H1 (cell line): ENCODE data around the gene DDX47. TPM values are rescaled to one million over a fixed set of nuclear protein-coding genes. Genes with fewer than 3 reads are reported as not detected.
"Not testable (repeated sequence)": the region's sequence is repeated elsewhere in the genome, so short reads cannot be mapped to it uniquely, and the experiment has no call there.

ENCODE experiments used
- CTCF ChIA-PET: fragments of 300-600 bp; sonication (Branson Sonifier 250); formaldehyde crosslinking; loops from one replicate; lab custom pipeline; 2021; ENCODE audit not compliant: partially characterized antibody; lab: Charles Lee
- POLR2A ChIA-PET: fragments of 300-600 bp; sonication (Branson Sonifier 250); formaldehyde crosslinking; loops from one replicate; lab custom pipeline; 2021; ENCODE audit warnings: inconsistent platforms; ENCODE audit not compliant: partially characterized antibody; lab: Charles Lee
- DNase-seq, 2 experiments: peaks; one replicate each; pipeline versions ENCODE4 v3.0.0 to v3.0.0-alpha.2; 2010 to 2022; ENCODE audit warnings: low spot score in 2 of 2, low read depth in 1 of 2, mixed read lengths in 1 of 2
- FAIRE-seq: peaks from 2 replicates; lab custom pipeline; 2011; peaks lifted over from hg19 to GRCh38; lab: Jason Lieb, UNC
- H2AFZ ChIP-seq: 2 replicates; pipeline ENCODE4 v1.8.1; 2012; ENCODE audit warnings: low read length, inconsistent platforms
- H2AK5ac ChIP-seq: 2 replicates; pipeline ENCODE4 v1.6.1; 2013; ENCODE audit warnings: low read depth, low read length
- H2BK120ac ChIP-seq: replicated peaks from 2 replicates; pipeline ENCODE3; 2013; ENCODE audit warnings: low read depth, low read length, inconsistent platforms
- H2BK12ac ChIP-seq: 2 replicates; pipeline ENCODE4 v1.6.1; 2013; ENCODE audit warnings: low read depth, low read length
- H2BK15ac ChIP-seq: 2 replicates; pipeline ENCODE4 v1.6.1; 2013; ENCODE audit warnings: low read length
- H2BK20ac ChIP-seq: 2 replicates; pipeline ENCODE4 v1.6.1; 2013; ENCODE audit warnings: low read length
- H2BK5ac ChIP-seq: 2 replicates; pipeline ENCODE4 v1.6.1; 2013; ENCODE audit warnings: low read depth, low read length
- H3K14ac ChIP-seq: 2 replicates; pipeline ENCODE4 v1.6.1; 2013; ENCODE audit warnings: inconsistent platforms; ENCODE audit not compliant: insufficient read length
- H3K18ac ChIP-seq: 2 replicates; pipeline ENCODE4 v1.6.1; 2013; ENCODE audit warnings: low read length; ENCODE audit errors: extremely low read depth
- H3K23ac ChIP-seq: 2 replicates; pipeline ENCODE4 v1.6.1; 2013; ENCODE audit warnings: inconsistent platforms; ENCODE audit not compliant: insufficient read length
- H3K23me2 ChIP-seq: 2 replicates; pipeline ENCODE4 v1.6.1; 2013; ENCODE audit warnings: low read depth, low read length
- H3K27ac ChIP-seq: 2 replicates; pipeline ENCODE4 v1.6.1; 2011; ENCODE audit warnings: low read depth, low read length, inconsistent platforms
- H3K27me3 ChIP-seq, 4 experiments: replicated peaks in 1 of 4; 1 replicate in 1 of 4; 2 replicates in 3 of 4; pipeline versions ENCODE4 v1.6.1 to v1.8.1; 2011 to 2013; ENCODE audit warnings: low read length in 3 of 4, mild to moderate bottlenecking in 3 of 4, inconsistent platforms in 2 of 4, mixed read lengths in 2 of 4, moderate library complexity in 1 of 4; ENCODE audit not compliant: control insufficient read depth in 3 of 4, insufficient read depth in 3 of 4; ENCODE audit errors: extremely low read depth in 1 of 4
- H3K36me3 ChIP-seq, 4 experiments: 2 replicates each; pipeline versions ENCODE4 v1.6.1 to v1.8.1; 2011 to 2013; ENCODE audit warnings: mild to moderate bottlenecking in 4 of 4, low read length in 3 of 4, moderate library complexity in 2 of 4, control low read depth in 1 of 4, inconsistent platforms in 1 of 4; ENCODE audit not compliant: insufficient read depth in 4 of 4, control insufficient read depth in 2 of 4
- H3K4ac ChIP-seq: replicated peaks from 2 replicates; pipeline ENCODE3; 2013; ENCODE audit warnings: low read length, low read depth, mixed read lengths, inconsistent platforms; ENCODE audit not compliant: insufficient read length
- H3K4me1 ChIP-seq, 4 experiments: replicated peaks in 1 of 4; 1 replicate in 1 of 4; 2 replicates in 3 of 4; pipeline versions ENCODE4 v1.6.1 to v1.8.1; 2011 to 2013; ENCODE audit warnings: low read length in 3 of 4, inconsistent platforms in 2 of 4, mixed read lengths in 1 of 4; ENCODE audit not compliant: insufficient read depth in 4 of 4, control insufficient read depth in 3 of 4
- H3K4me2 ChIP-seq, 2 experiments: 2 replicates each; pipeline versions ENCODE4 v1.6.1 to v1.8.1; 2011 to 2013; ENCODE audit warnings: low read depth in 2 of 2, low read length in 2 of 2, control low read depth in 1 of 2, inconsistent platforms in 1 of 2, mild to moderate bottlenecking in 1 of 2; ENCODE audit not compliant: insufficient read depth in 1 of 2
- H3K4me3 ChIP-seq, 4 experiments: fragments of 200-600, 300-600 bp in 1 of 4; sonication (generic), shearing (Covaris generic), sonication (Bioruptor Twin) in 1 of 4; 2 replicates each; pipeline versions ENCODE4 v1.5.1 to v1.8.1; 2011 to 2016; ENCODE audit warnings: low read length in 4 of 4, low read depth in 3 of 4, control low read depth in 2 of 4, inconsistent platforms in 2 of 4, mild to moderate bottlenecking in 2 of 4, mixed read lengths in 1 of 4, moderate library complexity in 1 of 4; ENCODE audit not compliant: insufficient read depth in 2 of 4; ENCODE audit errors: extremely low read depth in 1 of 4
- H3K56ac ChIP-seq: replicated peaks from 2 replicates; pipeline ENCODE3; 2013; ENCODE audit warnings: low read depth, mild to moderate bottlenecking, mixed read lengths, low read length, inconsistent platforms; ENCODE audit not compliant: insufficient read length
- H3K79me1 ChIP-seq: 2 replicates; pipeline ENCODE4 v1.6.1; 2013; ENCODE audit warnings: low read depth, low read length, control low read depth
- H3K79me2 ChIP-seq, 2 experiments: 2 replicates each; pipeline versions ENCODE4 v1.6.1 to v1.8.1; 2012 to 2013; ENCODE audit warnings: low read length in 2 of 2, mild to moderate bottlenecking in 2 of 2, inconsistent platforms in 1 of 2; ENCODE audit not compliant: insufficient read depth in 2 of 2, control insufficient read depth in 1 of 2
- H3K9ac ChIP-seq, 4 experiments: replicated peaks in 1 of 4; 1 replicate in 1 of 4; 2 replicates in 3 of 4; pipeline versions ENCODE4 v1.6.1 to v1.8.1; 2011 to 2013; ENCODE audit warnings: low read depth in 3 of 4, low read length in 3 of 4, control low read depth in 2 of 4, mild to moderate bottlenecking in 2 of 4, moderate library complexity in 2 of 4, inconsistent platforms in 1 of 4; ENCODE audit errors: extremely low read depth in 1 of 4
- H3K9me3 ChIP-seq, 2 experiments: 2 replicates each; pipeline versions ENCODE4 v1.6.1 to v1.8.1; 2012 to 2013; ENCODE audit warnings: mild to moderate bottlenecking in 2 of 2, moderate library complexity in 2 of 2, control low read depth in 1 of 2, inconsistent platforms in 1 of 2, low read depth in 1 of 2, low read length in 1 of 2, mixed read lengths in 1 of 2; ENCODE audit not compliant: insufficient read depth in 2 of 2
- H4K20me1 ChIP-seq, 2 experiments: replicated peaks in 1 of 2; 2 replicates each; pipeline versions ENCODE3 to v1.8.1; 2011 to 2013; ENCODE audit warnings: inconsistent platforms in 2 of 2, low read length in 2 of 2, mild to moderate bottlenecking in 1 of 2; ENCODE audit not compliant: insufficient read depth in 2 of 2, control insufficient read depth in 1 of 2
- H4K5ac ChIP-seq: 2 replicates; pipeline ENCODE4 v1.6.1; 2013; ENCODE audit warnings: low read length, low read depth, mixed read lengths, inconsistent platforms; ENCODE audit not compliant: insufficient read length
- H4K8ac ChIP-seq: 2 replicates; pipeline ENCODE4 v1.8.0; 2013; ENCODE audit warnings: mild to moderate bottlenecking, moderate library complexity, low read length, inconsistent platforms; ENCODE audit not compliant: insufficient read depth; ENCODE audit errors: extremely low read depth
- H4K91ac ChIP-seq: replicated peaks from 2 replicates; pipeline ENCODE3; 2013; ENCODE audit warnings: low read length, mixed read lengths, inconsistent platforms; ENCODE audit not compliant: insufficient read length
- WGBS, 2 experiments: shearing (Covaris generic) in 1 of 2; methylation state at CpG; one replicate each; pipeline versions ENCODE4 v1.1.6 to v1.1.7; 2013 to 2015; ENCODE audit warnings: low lambda C conversion rate in 2 of 2, mixed read lengths in 2 of 2, inconsistent platforms in 1 of 2, low coverage in 1 of 2, missing lambda C conversion rate in 1 of 2; ENCODE audit not compliant: insufficient replicate concordance in 2 of 2, insufficient coverage in 1 of 2, insufficient read length in 1 of 2; ENCODE audit errors: extremely low coverage in 1 of 2, missing lambda C conversion rate in 1 of 2; 5-methylcytosine and 5-hydroxymethylcytosine counted together
- polyA plus RNA-seq, 7 experiments: library from polyadenylated mRNA; depleted of rRNA in 3 of 7; stranded (reverse) in 5 of 7; unstranded in 2 of 7; fragments of >200 nt in 5 of 7; fragments of 200-250 nt in 2 of 7; gene quantifications; 1 replicate in 5 of 7; 2 replicates in 1 of 7; 4 replicates in 1 of 7; pipeline versions ENCODE4 v1.2.1 to v1.2.3, GENCODE V29; 2011 to 2013; ENCODE audit warnings: missing spikeins in 2 of 7, mixed read lengths in 2 of 7
- total RNA-seq: library from RNA; stranded (reverse); fragmentation: NEBNext Ultra II Directional; extraction: Animal tissue kit (Norgen Biotek cat#: 25700); gene quantifications from 2 replicates; pipeline ENCODE4 v1.2.1, GENCODE V29; 2021

DDX47 gene
- total and polyA plus RNA-seq, 2 of the 8 experiments (the other 6 are each of a cell fraction or from before 2014, with no cell fraction given): 54.4 to 74.2 TPM

DNA sequence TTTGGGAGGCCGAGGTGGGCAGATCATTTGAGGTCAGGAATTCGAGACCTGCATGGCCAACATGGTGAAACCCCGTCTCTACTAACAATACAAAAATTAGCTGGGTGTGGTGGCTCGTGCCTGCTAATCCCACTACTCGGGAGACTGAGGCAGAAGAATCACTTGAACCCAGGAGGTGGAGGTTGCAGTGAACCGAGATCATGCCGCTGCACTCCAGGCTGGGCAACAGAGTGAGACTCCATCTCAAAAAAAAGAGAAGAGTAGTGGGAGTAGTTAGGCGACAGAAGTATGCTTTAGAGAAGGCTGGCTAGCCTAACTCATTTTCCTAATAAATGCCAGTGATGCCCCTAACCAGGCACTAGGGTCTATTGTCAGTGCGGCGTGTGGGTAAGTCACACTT, 26.3 kb downstream of the DDX47 start:
- H3K56ac ChIP-seq, H3K27me3 ChIP-seq, H2BK120ac ChIP-seq, H2AK5ac ChIP-seq, FAIRE-seq, H4K5ac ChIP-seq, H2AFZ ChIP-seq, H3K23ac ChIP-seq, H3K4me1 ChIP-seq, H3K14ac ChIP-seq, H4K20me1 ChIP-seq, H3K27ac ChIP-seq, H3K23me2 ChIP-seq, H3K4ac ChIP-seq, H2BK12ac ChIP-seq, DNase-seq, H4K91ac ChIP-seq, H3K9ac ChIP-seq, H3K4me3 ChIP-seq, POLR2A ChIA-PET, H3K9me3 ChIP-seq, H3K18ac ChIP-seq, H3K4me2 ChIP-seq, H4K8ac ChIP-seq, H3K79me2 ChIP-seq, H2BK5ac ChIP-seq, H3K79me1 ChIP-seq, H2BK15ac ChIP-seq, H2BK20ac ChIP-seq: not testable (repeated sequence)
- peaks cover 2 to 10% (median 4%) of the 10 kb centered on the region in 4 experiments; a peak in 4 of 8 replicates for H3K36me3 ChIP-seq
- CTCF ChIA-PET: interaction anchor here (3.8 kb wide), 1 partner anchor 12 kb away, joined by 30 read pairs; no protein-coding TSS in a partner anchor
- WGBS, 2 experiments: 91% methylated on average over 10 of the region's 10 CpGs; no CpG with 5 or more reads in 1 of the 2 experiments
